OCI-LY3 (cell line): ENCODE results near the gene CARD14.

Source experiments
- CTCF ChIP-seq: fragments of 200-600, 300-600 bp; sonication (generic); IDR thresholded peaks from 2 replicates; pipeline ENCODE4 v1.5.1; 2014; ENCODE audit warnings: antibody characterized with exemption, low read length, low read depth
- EZH2phosphoT487 ChIP-seq: fragments of 200-600 bp; shearing (Covaris generic); IDR thresholded peaks from 2 replicates; pipeline ENCODE4 v1.6.1; 2018; ENCODE audit warnings: antibody characterized with exemption, mixed run types, low read depth

GRCh38 chr17:80187515-80187941, 17.7 kb downstream of the CARD14 start:
- TF ChIP-seq CTCF = no peak
- no peak for TF ChIP-seq EZH2phosphoT487
